HTR-8/SVneo (cell line): ENCODE data around the gene OSER1.
"Not testable (repeated sequence)": the region's sequence is repeated elsewhere in the genome, so short reads cannot be mapped to it uniquely, and the experiment has no call there.

Experiments used
- DNase-seq: peaks from one replicate; pipeline ENCODE4 v3.0.0; 2011; ENCODE audit warnings: low spot score, mixed read lengths; ENCODE audit not compliant: insufficient read length
- FAIRE-seq: peaks from 2 replicates; lab custom pipeline; 2011; peaks lifted over from hg19 to GRCh38; lab: Jason Lieb, UNC

Gene OSER1

DNA sequence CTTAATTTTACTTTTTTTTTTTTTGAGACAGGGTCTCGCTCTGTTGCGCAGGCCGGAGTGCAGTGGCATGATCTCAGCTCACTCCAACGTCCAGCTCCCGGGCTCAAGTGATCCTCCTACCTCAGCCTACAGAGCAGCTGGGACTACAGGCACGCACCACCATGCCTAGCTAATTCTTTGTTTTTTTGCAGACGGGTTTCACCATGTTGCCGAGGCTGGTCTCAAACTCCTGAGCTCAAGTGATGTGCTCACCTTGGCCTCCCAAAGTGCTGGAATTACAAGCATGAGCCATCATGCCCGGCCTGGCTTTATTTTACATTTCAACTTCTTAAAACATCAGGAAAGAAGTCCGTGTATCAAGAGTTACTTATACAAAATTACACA, 5.7 kb downstream of the OSER1 start:
- DNase-seq, result no peak
- FAIRE-seq, result peak; percentile 16

GRCh38 chr20:44204156-44204831, 6.3 kb downstream of the OSER1 start:
- peak; percentile 95 for FAIRE-seq
- peak; percentile 98 for DNase-seq

- no peak for FAIRE-seq
- DNase-seq, result no peak
Observed at GRCh38 chr20:44203161-44203560, 7.4 kb downstream of the OSER1 start.

GRCh38 chr20:44200983-44201382, 9.6 kb downstream of the OSER1 start:
- FAIRE-seq, result peak; percentile 79
- no peak for DNase-seq

DNA sequence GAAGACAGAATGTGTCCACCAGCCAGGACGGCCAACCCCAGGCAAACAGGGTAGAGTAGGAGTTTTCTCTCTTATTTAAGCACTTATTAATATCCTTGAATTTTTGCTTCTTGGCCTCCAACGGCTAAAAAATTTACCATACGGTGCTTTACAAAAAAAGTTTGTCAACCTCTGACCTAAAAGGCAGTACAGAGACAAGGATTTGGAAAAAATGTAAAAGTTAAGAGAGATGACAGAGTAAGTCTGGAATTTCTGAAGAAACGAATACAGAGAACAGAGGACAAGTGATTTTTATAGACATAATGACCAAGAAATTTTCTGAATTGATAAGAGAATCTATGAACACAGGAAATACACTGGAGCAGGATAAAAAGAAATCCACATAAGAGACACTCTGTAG, 10.2 kb downstream of the OSER1 start:
- FAIRE-seq, result no peak
- no peak for DNase-seq

DNA sequence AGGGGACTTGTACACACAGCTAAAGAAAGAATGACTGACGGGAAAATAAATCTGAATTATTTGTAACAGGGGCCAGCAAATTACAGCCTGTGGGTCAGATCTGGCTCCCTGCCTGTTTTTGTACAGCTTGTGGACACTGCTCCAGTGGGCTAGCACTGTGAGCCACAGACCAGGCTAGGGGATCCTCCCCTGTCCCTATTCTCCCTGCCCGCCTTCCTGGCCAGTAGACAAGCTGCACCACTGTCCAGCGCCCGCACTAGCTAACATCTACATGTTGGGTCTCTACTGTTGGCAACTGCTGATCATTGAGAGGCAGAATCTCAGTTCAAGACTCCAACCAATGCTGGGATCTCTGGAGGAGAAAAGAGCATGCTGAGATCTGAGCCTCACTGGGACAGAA, 10.7 kb downstream of the OSER1 start:
- DNase-seq (no peak), FAIRE-seq (no peak)

DNA sequence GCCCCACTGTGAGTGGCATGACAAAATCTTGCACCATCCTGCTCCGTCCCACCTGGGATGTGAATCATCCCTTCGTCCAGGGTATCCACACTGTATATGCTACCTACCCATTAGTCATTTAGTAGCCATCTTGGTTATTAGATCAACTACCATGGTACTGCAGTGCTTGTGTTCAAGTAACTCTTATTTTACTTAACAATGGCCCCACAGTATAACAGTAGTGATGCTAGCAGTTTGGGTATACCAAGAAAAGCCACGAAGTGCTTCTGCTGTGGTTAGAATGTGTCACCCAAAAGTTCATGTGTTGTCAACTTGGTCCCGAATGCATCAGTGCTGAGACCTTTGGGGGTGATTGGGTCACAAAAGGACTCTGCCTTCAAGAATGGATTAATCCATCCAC, 11.7 kb downstream of the OSER1 start:
- FAIRE-seq, result peak; percentile 94
- DNase-seq, result no peak

- no peak for DNase-seq
- FAIRE-seq, result peak; percentile 86
Observed at GRCh38 chr20:44196271-44196670, 14.3 kb downstream of the OSER1 start.

GRCh38 chr20:44195605-44196004, 15.0 kb downstream of the OSER1 start:
- DNase-seq (no peak), FAIRE-seq (peak; percentile 59)

GRCh38 chr20:44193801-44194200, 16.8 kb downstream of the OSER1 start:
- FAIRE-seq (peak; percentile 63), DNase-seq (no peak)

- DNase-seq, result not testable (repeated sequence)
- FAIRE-seq, result peak; percentile 48
Observed at GRCh38 chr20:44191640-44192039, 18.9 kb downstream of the OSER1 start.

DNA sequence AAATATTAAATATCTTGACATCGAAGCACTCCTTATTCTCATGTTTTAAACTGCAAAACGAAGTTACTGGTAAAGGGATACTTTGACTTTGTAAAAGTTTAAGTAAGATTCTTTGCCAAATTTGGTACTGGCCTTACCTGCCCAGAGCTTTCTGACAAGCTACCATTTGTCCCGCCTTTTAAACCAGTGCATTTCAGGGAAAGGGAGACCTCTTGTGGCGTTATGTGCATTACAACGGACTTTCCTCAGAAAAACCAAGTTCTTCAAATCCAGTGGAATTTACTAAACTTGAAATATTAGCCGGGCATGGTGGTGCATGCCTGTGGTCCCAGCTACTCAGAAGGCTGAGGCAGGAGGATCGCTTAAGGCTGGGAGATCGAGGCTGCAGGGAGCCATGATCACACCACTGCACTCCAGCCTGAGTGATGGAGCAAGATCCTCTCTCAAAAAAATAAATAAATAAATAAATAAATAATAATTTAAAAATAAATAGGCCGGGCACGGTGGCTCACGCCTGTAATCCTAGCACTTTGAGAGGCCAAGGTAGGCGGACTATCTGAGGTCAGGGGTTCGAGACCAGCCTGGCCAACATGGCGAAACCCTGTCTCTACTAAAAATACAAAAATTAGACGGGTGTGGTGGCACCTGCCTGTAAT, 20.2 kb downstream of the OSER1 start:
- DNase-seq (peak; percentile 91), FAIRE-seq (peak; percentile 88)

DNA sequence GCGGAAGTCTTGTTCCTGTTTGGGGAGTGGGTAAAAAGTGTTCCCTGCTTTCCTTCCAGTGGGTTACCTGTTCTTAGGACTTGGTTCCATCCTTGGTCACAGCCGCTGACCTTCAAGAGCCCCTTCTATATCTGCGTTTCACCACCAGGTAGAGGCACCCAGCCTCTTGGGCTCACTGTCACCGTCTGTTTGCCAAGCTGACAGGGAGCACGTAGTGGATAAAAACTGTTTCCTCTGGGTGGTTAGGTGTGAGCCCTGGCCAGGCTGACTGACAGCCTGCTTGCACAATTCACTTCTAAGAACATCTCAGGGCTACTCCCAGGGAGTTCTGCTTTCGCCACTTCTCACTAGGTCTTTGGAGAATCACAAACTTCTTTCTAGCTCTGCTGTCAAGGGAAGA, 21.8 kb downstream of the OSER1 start:
- FAIRE-seq (no peak), DNase-seq (no peak)

DNA sequence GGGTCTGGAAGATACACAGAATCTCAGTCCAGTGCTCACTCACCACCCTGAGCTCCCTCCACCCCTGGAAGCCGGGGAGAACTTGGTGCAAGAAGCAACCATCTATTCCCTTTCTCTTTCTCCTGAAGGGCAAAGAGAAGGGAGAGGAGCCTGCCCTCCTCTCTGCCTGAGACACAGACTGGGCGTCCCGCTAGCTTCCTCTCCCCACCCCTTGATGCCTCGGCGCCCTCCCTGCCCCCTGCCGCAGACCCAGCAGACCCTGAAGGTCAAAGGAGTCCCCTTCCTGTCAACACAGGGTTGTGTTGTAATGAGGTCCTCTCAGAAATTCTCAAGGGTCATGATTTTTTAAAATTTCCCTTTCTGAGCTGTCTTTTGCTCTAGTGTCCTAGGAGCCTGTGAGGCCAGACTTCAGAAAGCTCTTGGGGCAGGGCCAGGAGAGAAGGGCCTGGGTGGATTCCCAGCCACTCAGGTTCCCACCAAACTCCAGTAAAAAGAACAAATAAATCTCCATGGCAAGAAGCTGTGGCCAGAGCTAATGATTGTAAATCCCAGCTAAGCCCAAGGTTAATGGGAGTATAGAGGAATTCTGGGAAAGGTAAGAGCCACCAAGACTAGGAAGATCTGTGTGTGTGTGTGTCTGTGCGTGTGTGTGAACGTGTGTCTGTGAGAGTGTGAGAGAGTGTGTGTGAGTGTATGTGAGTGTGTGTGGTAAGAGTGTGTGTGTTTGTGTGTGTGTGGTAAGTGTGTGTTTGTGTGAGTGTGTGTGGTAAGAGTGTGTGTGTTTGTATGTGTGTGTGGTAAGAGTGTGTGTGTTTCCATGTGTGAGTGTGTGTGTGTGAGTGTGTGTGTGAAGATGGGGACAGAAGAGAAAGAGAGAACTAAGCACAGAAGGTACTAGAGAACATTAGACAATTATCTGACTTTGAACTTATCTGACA, 22.5 kb downstream of the OSER1 start:
- no peak for DNase-seq

GRCh38 chr20:44187054-44187771, 23.4 kb downstream of the OSER1 start, which contains the start of gene JPH2:
Gene JPH2, minus strand, starts transcription at chr20:44187188. Its CDS starts 483 bp downstream, at chr20:44186705.
- FAIRE-seq, result peak; percentile 94
- DNase-seq, result peak; percentile 98

More for the DNA sequence above, 22.5 kb downstream of the OSER1 start:
- peak; percentile 100 for FAIRE-seq

DNA sequence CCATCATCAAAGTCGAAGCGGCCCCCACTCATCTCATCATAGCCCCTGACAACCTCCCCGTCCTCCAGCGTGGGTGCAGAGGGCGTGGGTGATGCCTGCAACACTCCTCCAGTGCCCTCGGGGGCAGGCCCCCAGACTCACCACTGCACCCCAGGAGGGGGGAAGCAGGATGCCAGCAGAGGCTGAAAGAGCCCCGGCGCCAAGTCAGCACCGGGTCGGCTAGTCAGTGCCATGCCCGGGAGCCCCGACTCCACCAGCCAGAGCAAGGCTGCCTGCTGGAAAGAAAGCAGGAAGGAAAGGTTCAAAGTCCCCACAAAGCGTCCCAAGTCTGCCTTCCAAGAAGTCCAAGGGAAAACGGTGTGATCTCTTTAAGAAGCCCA, 23.9 kb downstream of the OSER1 start:
- peak; percentile 66 for FAIRE-seq
- DNase-seq, result peak; percentile 56

DNA sequence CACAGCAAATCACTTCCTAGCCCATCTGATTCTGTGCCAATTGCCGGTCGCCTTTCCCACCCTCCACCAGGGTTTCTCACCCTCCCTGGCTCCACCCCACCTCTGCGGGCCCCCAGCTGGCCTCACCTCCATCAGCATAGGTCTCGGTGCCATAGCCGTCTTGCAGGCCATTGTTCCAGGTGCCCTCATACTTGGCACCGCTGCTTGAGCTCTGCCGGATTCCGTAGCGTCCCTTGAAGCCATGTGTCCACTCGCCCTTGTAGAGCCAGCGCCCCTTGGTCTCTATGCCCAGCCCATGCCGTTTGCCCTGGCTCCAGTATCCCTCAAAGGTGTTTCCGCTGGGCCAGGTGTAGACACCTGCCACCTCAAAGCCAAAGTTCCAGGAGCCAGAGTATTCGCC, 24.4 kb downstream of the OSER1 start:
- FAIRE-seq (peak; percentile 28), DNase-seq (no peak)

DNA sequence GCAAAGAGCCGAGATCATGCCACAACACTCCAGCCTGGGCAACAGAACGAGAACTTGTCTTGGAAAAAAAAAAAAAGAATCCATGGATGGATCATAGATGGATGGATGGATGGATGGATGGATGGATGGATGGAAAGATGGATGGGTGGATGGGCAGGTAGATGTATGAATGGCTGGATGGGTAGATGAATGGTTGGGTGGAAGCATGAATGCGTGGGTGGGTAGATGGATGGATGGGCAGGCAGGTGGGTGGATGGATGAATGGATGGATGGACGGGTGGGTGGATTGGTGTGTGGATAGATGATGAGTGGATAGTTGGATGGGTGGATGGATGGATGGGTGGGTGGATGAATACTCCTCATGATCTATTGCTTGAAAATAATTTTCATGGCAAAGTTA, 25.0 kb downstream of the OSER1 start:
- FAIRE-seq (peak; percentile 88), DNase-seq (no peak)

DNA sequence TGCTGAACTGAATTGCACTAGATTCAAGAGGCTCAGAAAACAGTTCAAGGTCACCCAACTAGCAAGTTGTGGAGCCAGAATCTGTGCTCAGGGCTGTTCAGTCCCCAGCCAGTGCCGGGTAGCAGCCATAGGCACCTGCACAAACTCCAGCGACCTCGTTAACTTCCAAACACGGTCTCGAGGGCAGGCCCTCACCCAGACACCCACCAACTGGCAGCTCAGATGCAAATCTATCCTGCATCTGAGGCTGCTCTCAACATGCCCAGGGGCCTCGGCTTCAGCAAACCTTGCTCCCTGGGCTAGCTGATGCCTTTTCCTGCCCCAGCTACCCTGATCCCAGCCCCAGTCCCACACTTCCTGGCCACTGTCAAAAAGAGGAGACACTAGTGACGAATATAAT, 27.3 kb downstream of the OSER1 start:
- DNase-seq (no peak), FAIRE-seq (no peak)

- no peak for DNase-seq
- peak; percentile 89 for FAIRE-seq
Observed at GRCh38 chr20:44182863-44183262, 27.7 kb downstream of the OSER1 start.
